Measurements from ENCODE around the gene PHC3. TPM values are rescaled to one million over a fixed set of nuclear protein-coding genes. Genes with fewer than 3 reads are reported as not detected.

The PHC3 gene
- total and polyA plus RNA-seq, 3 donors from 2014 or later = 24.8 to 96.1 (median 93.5) TPM

GRCh38 chr3:170047133-170047404 is 134.5 kb downstream of the PHC3 start:
- TF ChIP-seq CTCF (IDR thresholded peaks at IDR 0.05) (no peak), POLR2A (IDR thresholded peaks at IDR 0.05) (no peak)
- Histone ChIP-seq H3K27ac (no peak overlapping the region), H3K4me3 (no peak overlapping the region), H3K9me3 (no peaks in the 10 kb centered on the region), H3K4me1 (no peaks in the 10 kb centered on the region), H3K36me3 (ENCODE audit: low read depth, missing control alignments) (no peaks in the 10 kb centered on the region), H3K27me3 (no peaks in the 10 kb centered on the region)
- no peak for DNase-seq
- intact Hi-C loops (cut with DNase I; ENCODE audit: low total_unique reads) = no loop called here
- 90 to 91% methylated on average over 3 of the region's 3 CpGs for WGBS, 2 donors

GRCh38 chr3:170046269-170047132 is 135.0 kb downstream of the PHC3 start:
- Histone ChIP-seq H3K4me3 (no peak overlapping the region), H3K36me3 (ENCODE audit: low read depth, missing control alignments) (no peaks in the 10 kb centered on the region), H3K27ac (no peak overlapping the region), H3K4me1 (no peaks in the 10 kb centered on the region), H3K9me3 (no peaks in the 10 kb centered on the region), H3K27me3 (no peaks in the 10 kb centered on the region)
- no peak for DNase-seq
- intact Hi-C loops (cut with DNase I; ENCODE audit: low total_unique reads) = no loop called here
- TF ChIP-seq CTCF (IDR thresholded peaks at IDR 0.05) (no peak), POLR2A (IDR thresholded peaks at IDR 0.05) (no peak)
- WGBS, 2 donors = 66 to 79% methylated on average over 3 to 5 of the region's 5 CpGs

GRCh38 chr3:170044795-170045244 is 136.7 kb downstream of the PHC3 start:
- H3K4me3 ChIP-seq = no peak overlapping the region
- H3K36me3 ChIP-seq (ENCODE audit: low read depth, missing control alignments) = no peaks in the 10 kb centered on the region
- WGBS, 2 donors = 86 to 90% methylated on average over 8 of the region's 8 CpGs
- H3K9me3 ChIP-seq = no peaks in the 10 kb centered on the region
- H3K27me3 ChIP-seq = no peaks in the 10 kb centered on the region
- TF ChIP-seq POLR2A (IDR thresholded peaks at IDR 0.05) = no peak
- no peak for TF ChIP-seq CTCF (IDR thresholded peaks at IDR 0.05)
- intact Hi-C loops (cut with DNase I; ENCODE audit: low total_unique reads) = no loop called here
- H3K27ac ChIP-seq = no peak overlapping the region
- no peaks in the 10 kb centered on the region for H3K4me1 ChIP-seq
- DNase-seq = no peak

GRCh38 chr3:170044271-170044670 is 137.3 kb downstream of the PHC3 start:
- Histone ChIP-seq H3K9me3 (no peaks in the 10 kb centered on the region), H3K4me1 (no peaks in the 10 kb centered on the region), H3K36me3 (ENCODE audit: low read depth, missing control alignments) (no peaks in the 10 kb centered on the region), H3K27me3 (no peaks in the 10 kb centered on the region), H3K4me3 (no peak overlapping the region), H3K27ac (no peak overlapping the region)
- TF ChIP-seq CTCF (IDR thresholded peaks at IDR 0.05) (no peak), POLR2A (IDR thresholded peaks at IDR 0.05) (no peak)
- intact Hi-C loops (cut with DNase I; ENCODE audit: low total_unique reads) = no loop called here
- WGBS, 2 donors = 91 to 94% methylated on average over 8 of the region's 8 CpGs
- no peak for DNase-seq

GRCh38 chr3:170043506-170043905 is 138.0 kb downstream of the PHC3 start:
- 83 to 92% methylated on average over 7 of the region's 7 CpGs for WGBS, 2 donors
- TF ChIP-seq POLR2A (IDR thresholded peaks at IDR 0.05) (no peak), CTCF (IDR thresholded peaks at IDR 0.05) (no peak)
- Histone ChIP-seq H3K4me3 (no peak overlapping the region), H3K4me1 (no peaks in the 10 kb centered on the region), H3K27ac (no peak overlapping the region), H3K9me3 (no peaks in the 10 kb centered on the region), H3K36me3 (ENCODE audit: low read depth, missing control alignments) (no peaks in the 10 kb centered on the region), H3K27me3 (no peaks in the 10 kb centered on the region)
- no peak for DNase-seq
- intact Hi-C loops (cut with DNase I; ENCODE audit: low total_unique reads) = no loop called here
